ENCODE results near the gene RAD18.

Gene RAD18

DNA sequence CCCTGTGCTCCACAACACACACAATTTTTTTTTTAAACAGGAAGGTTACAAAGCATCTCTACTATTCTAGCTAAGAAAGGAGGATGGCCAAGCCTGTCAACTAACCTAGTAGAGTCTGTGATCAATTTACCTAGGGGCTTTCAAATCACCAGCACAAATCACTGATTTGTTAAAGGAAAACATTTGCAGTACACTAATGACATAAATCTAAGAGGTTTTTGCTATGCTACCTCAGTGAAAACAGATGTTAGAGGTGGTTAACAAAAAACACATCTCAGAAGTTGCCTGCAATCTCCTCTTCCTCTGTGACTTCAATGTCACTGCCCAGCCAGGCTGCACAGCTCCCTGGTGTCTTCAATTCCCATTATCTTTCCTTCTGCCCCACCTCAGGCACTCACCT, 72.0 kb downstream of the RAD18 start:
- DNase-seq: no peak

DNA sequence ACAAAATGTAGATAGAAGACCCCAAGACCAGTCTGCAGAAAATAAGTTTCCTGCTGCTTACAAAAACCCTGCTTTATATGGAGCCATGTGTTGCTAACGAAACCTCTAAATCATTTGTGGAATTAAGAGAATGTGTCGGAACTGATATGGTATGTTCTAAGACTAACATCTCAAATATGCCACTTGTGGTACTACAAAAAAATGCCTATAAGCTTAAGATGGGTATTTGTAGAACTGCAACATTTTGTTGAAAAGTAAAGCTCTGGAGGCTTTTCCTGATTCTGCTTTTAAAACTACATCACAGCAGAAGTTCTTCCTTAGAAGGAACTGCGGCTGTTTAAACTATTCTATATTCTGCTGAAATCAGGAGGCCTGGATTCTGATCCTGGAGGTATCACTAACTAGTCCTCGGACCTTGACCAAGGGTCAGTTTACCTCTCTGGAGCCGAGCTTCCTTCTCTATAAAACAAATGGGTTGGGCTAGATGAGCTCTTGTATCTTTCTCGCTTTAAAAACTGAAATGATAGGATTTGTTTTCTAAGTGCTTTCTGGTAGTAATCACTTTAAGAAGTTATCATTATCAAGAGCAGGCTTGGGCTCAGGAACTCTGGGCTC, 74.9 kb downstream of the RAD18 start:
- DNase-seq: no peak

DNA sequence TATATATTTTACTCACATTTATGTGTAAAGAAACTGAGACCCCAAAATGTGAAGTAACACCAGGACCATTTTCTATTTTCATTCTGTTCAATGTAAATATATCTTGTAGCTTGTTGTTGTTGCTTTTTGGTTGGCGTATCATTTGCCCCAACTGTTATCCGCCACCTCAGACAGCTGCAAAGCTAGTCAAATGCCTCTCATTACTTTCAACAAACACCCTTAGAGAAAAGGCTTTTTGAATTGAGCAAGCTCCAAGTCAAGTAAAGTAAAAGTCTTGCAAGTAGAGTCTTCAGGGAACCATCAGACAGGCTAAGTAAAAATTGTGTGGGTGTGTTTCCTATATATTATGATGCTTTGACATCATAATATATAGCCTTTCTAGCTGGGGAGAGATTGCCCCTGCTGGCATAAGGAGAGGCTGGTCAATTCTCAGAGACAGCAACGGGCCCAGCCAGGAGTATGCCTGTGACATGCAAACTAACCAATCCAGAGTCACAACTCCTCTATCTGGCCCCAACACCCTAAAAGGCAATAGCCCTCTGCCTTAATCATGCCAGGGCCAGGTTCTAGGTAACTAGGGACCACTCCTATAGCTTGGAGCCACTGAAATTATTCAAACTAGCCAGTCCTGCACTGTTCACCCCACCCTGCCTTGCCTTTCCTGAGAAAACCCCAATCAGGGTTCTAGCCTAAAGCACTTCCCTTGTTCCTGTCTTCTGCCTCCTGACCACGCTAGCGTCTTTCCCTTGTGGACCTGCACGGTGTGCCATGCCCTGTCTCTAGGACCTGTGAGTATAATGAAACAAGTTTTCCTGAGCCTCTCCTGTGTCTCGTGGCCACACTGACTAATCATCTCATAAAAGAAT, 75.6 kb downstream of the RAD18 start:
- DNase-seq: no peak

DNA sequence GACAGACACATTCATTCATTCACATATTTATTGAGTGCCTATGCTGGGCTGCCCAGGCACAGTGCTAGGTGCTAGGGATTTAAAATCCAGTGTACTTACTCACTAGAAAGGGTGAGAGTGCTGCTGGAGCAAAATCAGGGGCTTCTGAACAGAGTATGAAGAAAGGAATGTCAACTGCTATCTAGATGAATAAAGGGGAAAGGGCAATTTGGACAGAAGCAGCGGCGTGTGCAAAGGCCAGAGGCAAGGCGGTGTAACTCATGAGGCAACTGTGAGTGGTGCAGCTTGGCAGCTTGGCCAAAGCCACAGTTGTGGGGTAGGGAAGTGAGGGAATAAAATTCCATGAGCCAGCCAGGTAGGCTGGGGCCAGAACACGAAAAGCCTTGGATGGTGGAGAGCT, 76.7 kb downstream of the RAD18 start:
- DNase-seq: no peak

DNA sequence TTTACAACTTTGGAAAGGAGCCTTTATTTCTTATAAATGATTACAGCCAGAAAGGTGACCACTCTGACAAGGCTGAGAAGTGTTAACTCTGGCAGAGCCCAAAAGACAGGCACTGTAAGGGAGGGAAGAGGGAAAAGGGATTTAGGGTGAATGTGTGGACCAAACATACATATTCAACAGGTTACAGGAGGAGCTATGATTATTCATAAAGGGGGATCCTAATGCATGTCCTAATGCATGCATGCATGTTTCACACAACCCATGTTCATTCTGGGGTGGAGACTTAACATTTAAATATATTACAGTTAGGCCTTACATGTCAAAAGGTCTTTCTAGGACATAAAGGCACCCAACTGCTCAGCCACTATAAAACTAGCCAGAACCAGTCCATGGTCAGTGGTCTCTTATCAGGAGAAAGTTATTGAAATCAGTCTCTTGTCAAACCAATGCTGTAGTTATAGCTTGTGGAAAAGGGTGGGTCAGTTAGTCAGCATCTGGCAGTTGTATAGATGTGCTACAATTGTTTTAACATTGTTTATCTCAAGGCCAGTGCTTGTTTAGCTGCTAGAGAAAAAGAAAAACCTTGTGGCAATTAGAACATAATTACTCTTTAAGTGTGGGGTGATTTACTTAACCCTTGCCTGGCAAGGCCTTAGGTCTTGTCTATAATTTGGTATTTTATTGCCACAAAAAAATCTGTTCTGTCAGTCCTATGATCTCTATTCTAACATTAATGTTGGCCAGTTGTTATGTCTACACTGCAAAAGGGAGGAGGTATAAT, 77.5 kb downstream of the RAD18 start:
- DNase-seq: no peak

DNA sequence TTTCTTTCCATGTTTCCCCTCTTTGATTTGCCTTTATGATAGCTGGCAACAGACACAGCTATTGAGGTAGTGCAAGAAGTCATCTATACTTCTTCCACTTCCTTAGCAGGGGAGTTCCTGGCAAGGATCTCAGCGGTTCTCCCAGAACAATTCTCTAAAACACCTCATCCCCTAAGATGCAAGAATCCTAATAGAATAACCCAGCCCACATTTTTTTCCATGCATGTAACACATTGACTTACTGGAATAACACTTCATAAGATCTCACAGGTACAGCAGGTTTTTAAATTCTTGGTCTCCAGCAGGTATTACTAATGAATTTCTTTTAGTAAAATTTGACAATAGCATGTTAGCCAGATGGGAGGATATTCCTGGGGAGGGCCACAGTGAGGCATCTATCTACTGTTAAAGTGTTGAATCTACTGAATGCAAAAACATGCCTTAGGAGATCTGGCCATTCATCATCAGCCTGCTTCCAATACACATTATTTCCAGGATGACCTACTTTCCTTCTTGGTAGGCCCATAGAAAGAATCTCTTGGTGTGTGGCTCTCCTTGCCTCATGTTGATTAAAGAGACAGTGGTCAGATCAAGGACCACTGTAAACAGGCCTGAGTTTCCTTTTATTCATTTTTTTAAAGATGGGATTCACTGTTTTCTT, 78.5 kb downstream of the RAD18 start:
- no peak for DNase-seq

DNA sequence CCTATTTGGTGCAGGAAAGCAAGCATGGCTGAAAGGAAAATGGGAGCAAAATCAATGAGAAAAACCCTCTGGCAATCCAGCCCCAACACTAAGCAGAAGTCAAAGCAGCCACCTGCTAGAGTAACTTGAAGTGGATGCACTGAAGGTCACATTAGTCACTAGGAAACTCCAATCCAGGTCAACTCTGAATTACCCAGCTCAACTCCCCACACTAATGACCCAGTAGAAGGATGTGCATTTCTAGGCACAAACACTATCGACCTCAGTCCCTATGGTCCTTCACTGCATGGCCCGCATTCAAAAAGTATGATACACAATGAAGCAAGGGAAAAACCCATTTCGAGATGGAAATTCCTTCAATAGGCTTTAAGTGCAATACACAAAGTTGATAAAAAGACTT, 80.6 kb downstream of the RAD18 start:
- no peak for DNase-seq

DNA sequence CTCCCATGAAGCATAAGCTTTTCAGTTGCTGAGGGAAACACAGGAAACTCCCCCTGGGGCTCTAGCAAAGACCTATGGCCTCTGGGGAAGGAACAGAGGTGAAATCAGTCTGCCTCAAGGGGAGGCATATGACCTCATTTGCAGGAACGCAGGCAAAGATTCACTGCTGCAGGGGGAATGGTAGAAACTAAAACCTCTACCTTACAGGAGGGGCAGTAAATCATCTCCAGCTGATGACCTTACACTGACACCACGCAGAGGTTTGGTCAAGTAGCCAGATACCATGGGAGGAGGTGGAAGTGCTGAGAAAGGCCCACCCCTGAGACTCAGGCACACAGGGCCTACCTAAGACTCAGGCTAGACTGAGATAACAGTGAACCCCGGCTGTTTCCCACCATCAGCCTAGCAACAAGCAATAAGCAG, 81.1 kb downstream of the RAD18 start:
- no peak for DNase-seq

DNA sequence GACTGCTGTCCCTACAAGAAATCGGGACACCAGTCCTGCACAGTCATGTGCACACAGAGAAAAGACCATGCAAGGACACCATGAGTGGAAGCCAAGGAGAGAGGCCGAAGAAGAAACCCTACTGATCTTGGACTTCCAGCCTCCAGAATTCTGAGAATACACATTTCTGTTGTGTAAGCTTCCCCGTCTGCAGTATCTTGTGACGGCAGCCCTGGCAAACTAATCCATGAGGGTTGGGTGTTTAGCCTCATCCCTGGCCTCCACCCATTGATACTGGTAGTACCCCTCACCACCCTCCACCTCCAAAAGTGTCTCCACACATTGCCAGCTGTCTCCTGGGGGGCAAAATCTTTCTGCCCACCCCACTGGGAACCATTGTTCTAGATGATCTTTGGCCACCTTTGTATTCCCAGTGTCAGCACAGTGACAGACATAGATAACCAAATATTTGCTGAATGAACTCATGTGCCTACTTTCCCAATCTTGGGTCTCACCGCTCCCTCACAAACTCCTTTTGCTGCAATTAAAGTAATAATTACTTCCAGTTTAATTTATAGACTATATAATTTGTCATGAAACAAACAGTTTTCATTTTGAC, 83.8 kb downstream of the RAD18 start:
- no peak for DNase-seq

DNA sequence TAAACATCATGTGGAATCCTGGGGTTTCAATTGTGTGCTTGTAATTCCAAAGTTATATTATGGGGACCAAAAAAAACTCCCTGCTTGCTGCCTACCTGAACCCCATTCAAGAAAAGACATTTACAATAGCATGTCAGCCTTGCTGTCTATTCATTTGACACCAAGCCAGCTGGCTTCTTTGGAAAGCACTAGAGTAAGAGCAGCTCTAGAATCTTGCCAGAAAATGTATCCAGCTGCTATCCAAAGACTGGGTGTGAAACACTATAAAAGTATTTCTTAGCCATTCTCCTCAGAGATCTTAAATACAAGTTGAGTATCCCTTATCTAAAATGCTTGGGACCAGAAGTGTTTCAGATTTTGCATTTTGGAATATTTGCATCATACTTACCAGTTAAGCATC, 87.4 kb downstream of the RAD18 start:
- DNase-seq: no peak

DNA sequence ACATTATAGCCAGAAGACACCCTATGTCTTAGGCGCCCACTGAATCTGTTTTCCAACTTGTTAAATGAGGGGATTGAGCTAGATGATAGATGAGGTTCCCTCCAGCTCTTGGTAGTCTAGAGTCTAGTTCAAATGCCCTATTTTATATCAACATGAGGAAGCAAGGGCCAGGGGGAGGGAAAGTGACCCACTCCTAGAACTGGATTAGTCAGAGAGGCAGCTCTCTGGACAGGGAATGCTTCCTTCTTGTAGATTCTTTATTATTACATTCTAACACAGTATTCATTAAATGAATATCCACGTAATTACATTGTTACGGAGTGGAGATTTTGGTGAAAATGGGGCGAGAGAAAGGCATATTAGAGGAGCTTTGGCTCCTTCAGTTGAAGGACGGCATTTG, 89.5 kb downstream of the RAD18 start:
- no peak for DNase-seq

DNA sequence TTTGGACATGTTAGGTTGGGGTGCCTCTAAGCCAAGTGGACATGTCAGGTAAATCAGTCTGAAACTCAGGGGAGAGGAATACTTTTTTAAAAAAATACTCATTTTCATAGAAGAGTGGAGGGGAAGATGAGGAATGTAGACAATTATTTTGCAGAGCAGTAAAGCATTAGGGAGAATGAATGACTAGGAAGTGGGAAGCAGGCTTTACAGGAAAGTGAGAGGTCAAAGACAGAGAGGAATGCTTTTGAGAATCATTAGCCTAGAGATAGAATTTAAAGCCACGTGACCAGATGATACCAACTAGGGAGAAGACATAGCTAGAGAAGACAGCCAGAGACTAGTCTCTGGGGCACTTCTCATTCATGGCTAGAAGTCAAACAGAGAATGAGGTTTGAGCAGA, 91.0 kb downstream of the RAD18 start:
- no peak for DNase-seq

DNA sequence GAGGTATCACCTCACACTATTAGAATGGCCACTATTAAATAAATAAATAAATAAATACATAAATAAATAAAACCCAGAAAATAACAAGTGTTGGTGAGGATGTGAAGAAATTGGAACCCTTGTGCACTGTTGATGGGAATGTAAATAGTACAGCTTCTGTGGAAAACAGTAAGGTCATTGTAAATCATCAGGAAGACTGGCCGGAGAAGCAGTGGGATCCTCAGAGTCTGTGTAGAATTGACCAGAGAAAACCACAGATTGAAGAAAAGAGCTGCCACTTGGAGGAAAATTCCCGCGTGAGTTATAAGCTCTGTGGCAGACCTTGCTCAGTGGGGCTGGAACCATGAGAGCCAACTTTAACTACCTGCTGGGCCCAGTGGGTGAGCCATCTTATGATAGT, 92.0 kb downstream of the RAD18 start:
- DNase-seq: no peak

DNA sequence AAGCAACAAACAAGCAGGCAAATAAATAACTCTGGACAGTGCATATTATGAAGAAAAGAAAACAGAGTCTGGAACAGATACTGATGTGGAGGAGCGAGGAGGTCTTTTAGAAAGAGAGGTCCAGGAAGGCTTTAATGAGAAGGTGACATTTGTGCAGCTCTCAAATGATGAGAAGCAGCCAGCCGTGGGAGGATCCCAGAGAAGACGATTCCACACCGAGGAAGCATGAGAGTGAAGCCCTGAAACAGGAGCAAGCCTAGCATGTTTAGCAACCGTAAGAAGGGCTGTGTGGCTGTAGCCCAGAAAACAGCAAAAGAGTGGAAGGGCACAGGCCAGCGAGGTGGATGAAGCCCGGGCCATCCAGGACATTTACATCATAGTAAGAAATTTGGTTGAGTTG, 93.1 kb downstream of the RAD18 start:
- no peak for DNase-seq

DNA sequence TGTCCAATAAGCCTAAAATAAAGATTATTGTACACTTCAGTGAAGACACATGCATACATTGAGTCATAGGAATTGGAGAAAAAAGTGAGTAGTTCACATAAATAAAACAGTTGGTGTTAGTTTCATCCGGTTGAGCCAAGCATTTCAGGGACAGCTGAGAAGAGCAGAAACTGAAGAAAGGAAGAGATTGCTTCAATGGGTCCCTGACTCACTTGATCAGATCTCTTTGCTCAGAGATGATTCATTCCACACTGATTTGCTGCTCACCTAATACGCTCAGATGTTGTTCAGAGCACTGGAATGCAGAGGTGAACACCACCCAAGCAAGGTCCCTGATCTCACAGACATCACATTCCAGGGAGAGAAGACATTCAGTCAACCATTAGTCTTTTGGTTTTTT, 93.7 kb downstream of the RAD18 start:
- DNase-seq: no peak

DNA sequence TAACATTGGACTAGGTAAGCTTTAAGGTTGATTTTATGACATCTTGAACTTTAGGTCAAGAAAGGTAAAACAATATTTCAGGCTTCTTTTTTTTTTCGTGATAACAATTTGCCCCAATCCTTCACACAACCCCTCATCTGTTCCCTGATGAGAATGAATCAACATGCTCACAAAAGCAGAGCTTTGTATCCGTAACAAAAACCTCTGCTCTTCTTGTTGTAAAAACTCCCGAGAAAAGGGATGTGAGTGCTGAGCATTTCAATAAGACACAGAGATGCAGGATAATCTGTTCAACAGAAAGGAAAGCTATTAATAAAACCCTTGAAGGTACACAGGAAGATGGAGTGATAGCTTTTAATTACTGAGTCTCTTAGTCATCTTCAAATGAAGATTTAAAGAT, 94.3 kb downstream of the RAD18 start:
- DNase-seq: no peak

DNA sequence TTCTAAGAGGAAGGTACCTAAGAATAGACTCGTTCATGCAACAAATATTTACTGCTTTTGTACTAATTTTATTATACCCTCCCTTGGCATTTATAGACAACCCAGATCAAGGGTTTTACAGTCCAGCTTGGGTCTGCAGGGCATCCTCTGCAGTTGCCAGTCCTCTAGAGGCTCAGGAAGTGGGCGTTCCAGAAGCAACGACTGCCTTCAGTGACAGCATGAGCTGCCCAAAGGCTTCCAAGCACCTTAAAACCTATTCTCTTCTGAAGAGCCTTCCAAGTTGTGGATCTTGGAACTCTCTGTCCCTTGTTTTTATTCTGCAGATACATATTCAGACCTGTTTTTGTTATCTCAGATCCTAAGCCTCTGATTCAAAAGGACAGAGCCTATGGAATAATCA, 95.6 kb downstream of the RAD18 start:
- no peak for DNase-seq

DNA sequence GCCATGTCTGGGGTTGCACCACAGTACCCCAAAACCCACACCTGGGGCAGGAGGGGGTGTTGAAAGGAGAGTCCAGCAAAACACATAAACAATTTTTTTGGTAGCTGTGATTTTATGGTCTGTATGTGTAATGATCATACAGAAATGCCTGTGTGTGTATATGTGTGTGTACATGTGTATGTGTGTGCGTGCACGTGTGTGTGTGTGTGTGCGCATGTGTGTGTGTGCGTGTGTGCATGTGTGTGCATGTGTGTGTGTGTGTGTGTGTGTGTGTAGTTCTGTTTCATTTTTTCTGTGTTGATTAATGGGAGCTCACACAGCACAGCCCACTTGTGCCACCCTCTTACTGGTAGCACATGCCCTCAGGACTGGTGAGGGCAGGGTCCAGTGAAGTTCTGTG, 97.6 kb downstream of the RAD18 start:
- no peak for DNase-seq

DNA sequence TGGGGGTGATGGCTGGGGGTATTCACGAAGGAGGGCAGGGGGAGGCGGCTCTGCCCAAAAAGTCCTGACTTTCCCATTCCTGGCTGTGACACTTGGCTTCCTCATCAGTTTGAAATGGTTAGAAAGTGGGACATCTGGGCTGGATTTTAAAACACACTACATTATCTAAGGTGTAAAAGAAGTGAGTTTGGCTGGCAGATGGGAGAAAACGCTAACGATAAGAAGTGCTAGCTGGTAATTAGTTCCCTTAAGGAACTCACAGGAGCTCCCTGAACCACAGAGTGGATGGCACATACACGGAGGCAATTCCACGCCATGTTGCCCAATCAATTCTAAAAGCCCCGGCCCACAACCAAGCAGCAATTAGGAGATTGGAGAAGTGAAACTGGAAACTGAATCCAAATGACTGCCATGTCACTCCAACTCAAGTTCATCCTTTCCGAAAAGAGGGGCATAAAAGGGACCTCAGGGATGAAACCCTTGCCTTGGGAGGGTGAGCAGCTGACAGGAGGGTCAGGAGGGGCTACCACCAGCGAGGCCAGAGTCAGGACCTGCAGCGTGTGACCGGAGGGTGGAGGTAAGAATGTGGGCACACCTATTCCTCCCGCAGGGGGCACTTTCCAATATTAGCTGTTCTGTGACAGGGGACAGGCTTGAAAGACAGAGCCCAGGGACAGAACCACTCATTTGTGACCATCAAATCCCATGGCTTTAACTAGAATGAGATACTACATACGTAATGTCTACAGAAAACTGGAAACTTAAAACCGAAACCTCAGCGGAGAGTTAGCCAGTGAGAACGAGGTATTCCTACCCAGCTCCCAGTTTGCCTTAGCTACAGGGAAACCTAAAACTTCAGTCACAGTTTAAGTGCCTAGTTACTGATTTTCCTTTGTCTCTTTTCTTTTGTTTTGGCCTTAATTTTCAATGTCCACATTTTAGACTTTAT, 98.6 kb downstream of the RAD18 start:
- no peak for DNase-seq

DNA sequence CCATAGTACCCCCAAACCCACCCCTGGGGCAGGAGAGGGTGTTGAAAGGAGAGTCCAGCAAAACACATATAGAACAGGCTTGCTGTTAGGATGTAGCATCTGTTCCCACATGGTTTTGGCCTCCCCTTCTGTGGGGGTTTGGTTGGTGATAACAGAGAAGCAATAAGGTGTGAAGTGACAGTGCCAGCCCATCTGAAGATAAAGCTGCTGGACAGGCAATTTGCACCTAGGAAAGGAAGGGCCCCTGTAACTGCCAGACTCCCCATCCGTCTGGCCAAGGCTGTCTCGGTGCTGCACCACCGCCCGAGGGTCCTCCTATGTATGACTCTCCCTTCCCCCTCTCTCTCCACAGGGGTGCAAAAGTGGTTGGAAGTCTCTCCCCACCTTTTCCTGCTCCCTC, 99.4 kb downstream of the RAD18 start:
- no peak for DNase-seq

DNA sequence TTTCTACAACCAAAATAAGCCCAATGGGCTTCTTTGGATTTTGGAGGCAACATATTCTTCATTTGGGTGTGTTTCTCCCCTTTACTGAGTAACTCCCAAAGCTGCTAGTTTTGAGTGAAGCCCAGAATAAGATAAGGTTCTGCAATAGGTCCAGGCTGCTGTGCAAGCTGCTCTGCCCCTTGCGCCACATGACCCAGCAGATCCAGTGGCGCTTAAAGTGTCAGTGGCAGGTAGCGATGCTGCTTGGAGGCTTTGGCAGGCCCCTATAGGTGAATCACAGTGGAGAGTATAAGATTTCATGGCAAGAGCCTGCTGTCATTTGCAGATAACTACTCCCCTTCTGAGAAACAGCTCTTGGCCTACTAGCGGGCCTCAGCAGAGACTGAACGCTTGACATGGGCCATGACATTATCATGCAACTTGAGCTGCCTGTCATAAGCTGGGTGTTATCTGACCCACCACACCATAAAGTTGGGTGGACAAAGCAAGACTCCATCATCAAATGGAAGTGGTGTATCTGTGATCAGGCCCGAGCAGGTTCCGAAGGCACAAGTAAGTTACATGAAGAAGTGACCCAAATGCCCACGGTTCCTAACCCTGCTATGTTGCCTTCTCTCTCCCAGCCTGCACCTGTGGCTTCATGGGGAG, 105.4 kb downstream of the RAD18 start:
- DNase-seq: no peak
